Measurements from ENCODE around the gene GALK1. TPM values are rescaled to one million over a fixed set of nuclear protein-coding genes. Genes with fewer than 3 reads are reported as not detected.

GALK1 gene
- total RNA-seq, 1 experiment from 2014 or later = 75.0 TPM

- DNase-seq (no peak), ATAC-seq (no peak)
- Histone ChIP-seq H3K9me3 (ENCODE audit: low read length) (no peaks in the 10 kb centered on the region), H3K27ac (ENCODE audit: low read length) (no peak overlapping the region), H3F3A (ENCODE audit: low read length, unreplicated experiment) (no peaks in the 10 kb centered on the region), H3K36me3 (ENCODE audit: low read depth, low read length) (no peaks in the 10 kb centered on the region), H3K27me3 (ENCODE audit: low read length) (no peaks in the 10 kb centered on the region), H3K4me3 (ENCODE audit: low read length) (no peak overlapping the region), H3K4me1 (ENCODE audit: insufficient read depth, low read length) (no peaks in the 10 kb centered on the region), H3K9me2 (replicated peaks; ENCODE audit: low read length) (no peaks in the 10 kb centered on the region), H3K79me2 (ENCODE audit: low read length) (no peaks in the 10 kb centered on the region), H3K4me2 (ENCODE audit: low read length) (no peak overlapping the region), H3K9ac (ENCODE audit: low read length) (no peak overlapping the region), H2AFZ (ENCODE audit: low read length) (no peak overlapping the region), H4K20me1 (ENCODE audit: low read length) (no peaks in the 10 kb centered on the region)
- CTCF ChIA-PET = no interaction called here
- no TSS peak for BruUV-seq (replicated peaks)
- no peak for TF ChIP-seq CTCF (conservative IDR thresholded peaks at IDR 0.05; ENCODE audit: low read depth, low read length)
- TF ChIP-seq EZH2phosphoT487 (IDR thresholded peaks at IDR 0.05; ENCODE audit: borderline replicate concordance, low read length) = no peak
- TF ChIP-seq EZH2 (IDR thresholded peaks at IDR 0.05; ENCODE audit: low read length, unreplicated experiment) = no peak
- intact Hi-C loops (cut with micrococcal nuclease) = no loop called here
- POLR2A ChIA-PET (ENCODE audit: unreplicated experiment) = no interaction called here
These were observed 42.9 kb upstream of the GALK1 start for GRCh38 chr17:75807861-75808260.

GRCh38 chr17:75806822-75807500, 42.0 kb upstream of the GALK1 start:
- H3K27ac ChIP-seq (ENCODE audit: low read length) = no peak overlapping the region
- H3K9me3 ChIP-seq (ENCODE audit: low read length) = no peaks in the 10 kb centered on the region
- H2AFZ ChIP-seq (ENCODE audit: low read length) = no peak overlapping the region
- H3K4me3 ChIP-seq (ENCODE audit: low read length) = no peak overlapping the region
- H3K36me3 ChIP-seq (ENCODE audit: low read depth, low read length) = no peaks in the 10 kb centered on the region
- TF ChIP-seq EZH2 (IDR thresholded peaks at IDR 0.05; ENCODE audit: low read length, unreplicated experiment) (no peak), EZH2phosphoT487 (IDR thresholded peaks at IDR 0.05; ENCODE audit: borderline replicate concordance, low read length) (no peak), CTCF (conservative IDR thresholded peaks at IDR 0.05; ENCODE audit: low read depth, low read length) (no peak)
- no peak overlapping the region for H3K4me2 ChIP-seq (ENCODE audit: low read length)
- H3F3A ChIP-seq (ENCODE audit: low read length, unreplicated experiment) = no peaks in the 10 kb centered on the region
- no peaks in the 10 kb centered on the region for H3K4me1 ChIP-seq (ENCODE audit: insufficient read depth, low read length)
- no peak overlapping the region for H3K9ac ChIP-seq (ENCODE audit: low read length)
- intact Hi-C loops (cut with micrococcal nuclease) = no loop called here
- no peak for ATAC-seq
- no peaks in the 10 kb centered on the region for H3K9me2 ChIP-seq (replicated peaks; ENCODE audit: low read length)
- no peaks in the 10 kb centered on the region for H4K20me1 ChIP-seq (ENCODE audit: low read length)
- CTCF ChIA-PET = no interaction called here
- POLR2A ChIA-PET (ENCODE audit: unreplicated experiment) = no interaction called here
- DNase-seq = no peak
- BruUV-seq (replicated peaks) = no TSS peak
- H3K27me3 ChIP-seq (ENCODE audit: low read length) = no peaks in the 10 kb centered on the region
- H3K79me2 ChIP-seq (ENCODE audit: low read length) = no peaks in the 10 kb centered on the region

GRCh38 chr17:75803883-75804282, 38.9 kb upstream of the GALK1 start:
- Histone ChIP-seq H2AFZ (ENCODE audit: low read length) (no peak overlapping the region), H3K79me2 (ENCODE audit: low read length) (no peaks in the 10 kb centered on the region)
- CTCF ChIA-PET = interaction anchor here (0.6 kb wide), 1 partner anchor 36 kb away, joined by 6 read pairs; no protein-coding TSS in a partner anchor

More at GRCh38 chr17:75803883-75804282, 38.9 kb upstream of the GALK1 start:
- Histone ChIP-seq H3K27ac (ENCODE audit: low read length) (no peak overlapping the region), H3K9me2 (replicated peaks; ENCODE audit: low read length) (no peaks in the 10 kb centered on the region), H3K36me3 (ENCODE audit: low read depth, low read length) (no peaks in the 10 kb centered on the region; the same call in 1 of the 2 replicates), H3F3A (ENCODE audit: low read length, unreplicated experiment) (no peaks in the 10 kb centered on the region), H3K4me2 (ENCODE audit: low read length) (no peak overlapping the region), H4K20me1 (ENCODE audit: low read length) (no peaks in the 10 kb centered on the region), H3K9ac (ENCODE audit: low read length) (no peak overlapping the region), H3K27me3 (ENCODE audit: low read length) (no peaks in the 10 kb centered on the region), H3K4me3 (ENCODE audit: low read length) (no peak overlapping the region), H3K4me1 (ENCODE audit: insufficient read depth, low read length) (no peaks in the 10 kb centered on the region), H3K9me3 (ENCODE audit: low read length) (no peaks in the 10 kb centered on the region)
- ATAC-seq (no peak), DNase-seq (no peak)
- POLR2A ChIA-PET (ENCODE audit: unreplicated experiment) = interaction anchor here (0.6 kb wide), 1 partner anchor 24 kb away, joined by 3 read pairs; no protein-coding TSS in a partner anchor
- intact Hi-C loops (cut with micrococcal nuclease) = no loop called here
- BruUV-seq (replicated peaks) = no TSS peak
- TF ChIP-seq EZH2 (IDR thresholded peaks at IDR 0.05; ENCODE audit: low read length, unreplicated experiment) = no peak
- TF ChIP-seq CTCF (conservative IDR thresholded peaks at IDR 0.05; ENCODE audit: low read depth, low read length) = no peak
- TF ChIP-seq EZH2phosphoT487 (IDR thresholded peaks at IDR 0.05; ENCODE audit: borderline replicate concordance, low read length) = no peak

Measured in PC-3 (cell line).